GM12872 (cell line): ENCODE data around the gene RPS6KA3.

Source experiments
- CTCF ChIP-seq: IDR thresholded peaks from 3 replicates; pipeline ENCODE4 v1.5.1; 2011; ENCODE audit warnings: low read depth, mild to moderate bottlenecking, low read length, moderate library complexity; ENCODE audit not compliant: insufficient read depth

RPS6KA3 gene

DNA sequence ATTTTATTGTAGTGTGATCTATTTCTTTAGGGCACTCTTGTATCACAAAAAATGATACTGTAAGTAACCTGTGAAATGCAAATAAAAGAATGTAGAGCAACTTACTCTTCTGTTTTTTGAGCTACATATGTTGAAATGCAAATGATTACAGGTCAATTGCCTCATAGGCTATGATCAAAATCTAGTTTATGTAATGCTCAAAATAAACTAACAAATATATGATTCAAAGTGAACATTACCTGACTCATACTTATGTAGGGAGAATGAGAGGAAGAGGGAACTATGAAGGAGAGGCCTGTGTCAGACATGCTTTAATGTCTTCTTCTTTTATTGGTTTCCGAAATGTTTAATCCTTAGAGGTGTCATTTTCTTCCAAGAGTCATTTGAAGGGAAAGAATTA is 5.0 kb upstream of the RPS6KA3 start:
- TF ChIP-seq CTCF, result no peak

DNA sequence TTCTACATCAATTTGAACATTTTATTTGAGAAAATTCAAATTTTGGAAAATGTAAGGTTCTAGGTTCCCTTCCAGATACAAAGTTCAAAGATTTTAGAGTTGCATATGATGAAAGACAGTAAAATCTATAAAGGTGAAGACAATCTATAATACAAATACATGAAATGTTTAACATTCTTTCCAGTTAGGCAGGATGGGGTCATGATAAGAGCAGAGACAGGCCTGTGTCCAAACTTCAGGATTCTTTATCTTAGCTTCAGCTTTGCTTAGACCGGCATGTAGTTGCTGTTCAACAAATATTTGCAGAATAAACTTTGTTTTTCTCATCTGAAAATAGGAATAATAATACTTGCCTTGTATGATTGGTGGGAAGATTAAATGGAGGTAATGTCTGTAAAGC is 4.5 kb upstream of the RPS6KA3 start:
- TF ChIP-seq CTCF, result no peak

- TF ChIP-seq CTCF, result no peak
Observed at GRCh38 chrX:20270562-20270890, 3.8 kb upstream of the RPS6KA3 start.

DNA sequence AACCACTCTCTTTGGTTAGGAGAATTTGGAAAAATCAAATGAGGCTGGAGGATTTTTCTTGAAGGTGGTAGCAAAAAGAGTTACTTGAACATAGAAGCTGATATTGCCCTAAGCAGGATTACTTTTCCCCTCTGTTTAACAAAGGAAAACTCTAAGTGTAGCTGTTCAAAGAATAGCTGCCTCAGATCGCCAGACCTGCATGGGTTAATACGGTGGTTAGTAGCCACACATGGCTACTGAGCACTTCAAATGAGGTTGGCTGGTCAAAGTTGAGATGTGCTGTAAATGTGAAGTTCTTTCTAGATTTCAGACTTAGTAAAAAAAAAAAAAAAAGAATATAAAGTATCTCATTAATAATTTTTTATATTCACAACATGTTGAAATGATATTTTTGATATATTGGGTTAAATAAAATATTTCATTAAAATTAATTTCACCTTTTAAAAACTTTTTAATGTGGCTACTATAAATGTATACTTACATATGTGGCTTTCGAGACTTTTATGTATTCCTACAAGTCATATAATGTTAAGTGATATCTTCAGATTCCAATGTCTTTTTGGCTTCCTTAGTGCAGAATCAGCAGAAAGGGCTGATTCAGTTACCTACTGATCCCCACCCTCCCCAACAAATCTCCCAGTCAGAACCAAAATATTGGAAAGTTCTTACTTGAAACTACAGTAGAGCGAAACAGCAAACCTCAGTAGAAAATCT is 3.3 kb upstream of the RPS6KA3 start:
- TF ChIP-seq CTCF, result no peak

- TF ChIP-seq CTCF, result no peak
Observed at GRCh38 chrX:20267931-20268701, 1.4 kb upstream of the RPS6KA3 start.

- TF ChIP-seq CTCF, result no peak
Observed at GRCh38 chrX:20267607-20267930, 860 bp upstream of the RPS6KA3 start.

DNA sequence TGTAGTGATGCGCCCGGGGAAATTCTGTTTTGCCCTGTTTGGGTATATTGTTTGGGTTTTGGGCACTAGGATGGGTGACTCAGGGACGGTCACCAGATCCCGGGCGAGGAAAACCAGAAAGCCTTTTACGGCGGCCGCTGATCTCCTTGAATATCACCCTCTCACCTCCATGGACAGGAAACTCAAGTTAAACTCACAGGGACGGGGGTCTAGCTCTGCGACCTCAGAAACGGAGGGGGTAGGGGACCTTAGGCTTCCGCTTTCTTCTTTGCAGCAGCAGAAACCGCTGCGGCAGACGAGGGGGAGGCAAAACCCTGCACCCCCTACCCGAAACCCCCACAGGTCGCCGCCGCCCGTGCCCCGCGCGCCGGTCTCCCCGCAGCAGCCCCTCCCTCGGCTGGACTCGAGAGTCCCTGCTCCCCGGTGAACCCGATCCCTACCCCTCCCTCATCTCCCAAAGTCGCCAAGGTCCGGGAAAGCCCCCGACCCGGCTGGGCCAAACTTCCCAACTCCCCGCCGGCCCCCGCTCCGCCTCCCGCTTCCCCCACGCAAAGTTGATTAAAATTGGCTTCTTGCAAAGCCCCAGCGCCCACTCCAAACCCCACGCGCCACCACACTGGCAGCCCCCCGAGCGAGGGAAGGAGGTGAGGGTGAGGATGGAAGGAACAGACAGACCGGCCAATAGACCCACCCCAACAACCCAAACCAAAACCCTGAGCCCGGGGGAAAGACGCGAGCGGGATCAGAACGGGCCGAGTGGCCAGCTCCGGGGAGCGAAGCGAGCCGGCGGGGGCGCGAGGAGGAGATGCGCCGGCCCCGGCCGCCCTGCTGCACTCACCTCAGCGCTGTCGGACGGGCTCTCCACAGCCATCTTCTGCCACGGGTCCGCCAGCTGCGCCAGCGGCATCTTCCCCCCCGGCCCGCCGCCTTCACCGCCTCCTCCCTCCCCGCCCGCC is 705 bp downstream of the RPS6KA3 start:
- no peak for TF ChIP-seq CTCF
